Measurements from ENCODE around the gene MTG2.

Gene MTG2

GRCh38 chr20:62175711-62176110, 7.1 kb upstream of the MTG2 start:
- TF ChIP-seq POLR2A (IDR thresholded peaks at IDR 0.05; ENCODE audit: low read depth, low read length) = no peak
- DNase-seq (ENCODE audit: insufficient read length, low spot score) (no peak), FAIRE-seq (no peak)

- no peak for TF ChIP-seq POLR2A (IDR thresholded peaks at IDR 0.05; ENCODE audit: low read depth, low read length)
- FAIRE-seq = no peak
- DNase-seq (ENCODE audit: insufficient read length, low spot score) = no peak
Observed at GRCh38 chr20:62176866-62177265, 6.0 kb upstream of the MTG2 start.

GRCh38 chr20:62177307-62177706, 5.5 kb upstream of the MTG2 start:
- FAIRE-seq = no peak
- DNase-seq (ENCODE audit: insufficient read length, low spot score) = no peak
- TF ChIP-seq POLR2A (IDR thresholded peaks at IDR 0.05; ENCODE audit: low read depth, low read length) = no peak

- no peak for FAIRE-seq
- no peak for TF ChIP-seq POLR2A (IDR thresholded peaks at IDR 0.05; ENCODE audit: low read depth, low read length)
- DNase-seq (ENCODE audit: insufficient read length, low spot score) = no peak
Observed at GRCh38 chr20:62178316-62179161, 4.3 kb upstream of the MTG2 start.

GRCh38 chr20:62179162-62179504, 3.7 kb upstream of the MTG2 start:
- FAIRE-seq = no peak
- DNase-seq (ENCODE audit: insufficient read length, low spot score) = no peak
- no peak for TF ChIP-seq POLR2A (IDR thresholded peaks at IDR 0.05; ENCODE audit: low read depth, low read length)

GRCh38 chr20:62181808-62182207, 1.0 kb upstream of the MTG2 start:
- FAIRE-seq (no peak), DNase-seq (ENCODE audit: insufficient read length, low spot score) (no peak)
- no peak for TF ChIP-seq POLR2A (IDR thresholded peaks at IDR 0.05; ENCODE audit: low read depth, low read length)

- FAIRE-seq (no peak), DNase-seq (ENCODE audit: insufficient read length, low spot score) (no peak)
- TF ChIP-seq POLR2A (IDR thresholded peaks at IDR 0.05; ENCODE audit: low read depth, low read length) = no peak
Observed at GRCh38 chr20:62183426-62184142, 756 bp downstream of the MTG2 start.

GRCh38 chr20:62186096-62186426, 3.2 kb downstream of the MTG2 start:
- no peak for FAIRE-seq
- no peak for DNase-seq (ENCODE audit: insufficient read length, low spot score)

GRCh38 chr20:62186887-62187866, 4.3 kb downstream of the MTG2 start:
- no peak for DNase-seq (ENCODE audit: insufficient read length, low spot score)
- no peak for FAIRE-seq
- no peak for TF ChIP-seq POLR2A (IDR thresholded peaks at IDR 0.05; ENCODE audit: low read depth, low read length)

More at GRCh38 chr20:62186096-62186426, 3.2 kb downstream of the MTG2 start:
- TF ChIP-seq POLR2A (IDR thresholded peaks at IDR 0.05; ENCODE audit: low read depth, low read length) = no peak

GRCh38 chr20:62190639-62191411, 8.0 kb downstream of the MTG2 start:
- no peak for DNase-seq (ENCODE audit: insufficient read length, low spot score)
- FAIRE-seq = no peak
- TF ChIP-seq POLR2A (IDR thresholded peaks at IDR 0.05; ENCODE audit: low read depth, low read length) = no peak

GRCh38 chr20:62191781-62192559, 9.1 kb downstream of the MTG2 start:
- TF ChIP-seq POLR2A (IDR thresholded peaks at IDR 0.05; ENCODE audit: low read depth, low read length) = no peak
- no peak for DNase-seq (ENCODE audit: insufficient read length, low spot score)
- FAIRE-seq = no peak

- TF ChIP-seq POLR2A (IDR thresholded peaks at IDR 0.05; ENCODE audit: low read depth, low read length) = no peak
- FAIRE-seq (no peak), DNase-seq (ENCODE audit: insufficient read length, low spot score) (no peak)
Observed at GRCh38 chr20:62192635-62193034, 9.8 kb downstream of the MTG2 start.
